Ectodermal cell (in vitro differentiated cells): ENCODE data around the gene GPC6.

Experiments
- H3K27ac ChIP-seq: 2 replicates; pipeline ENCODE4 v1.7.0; 2013; ENCODE audit warnings: mild to moderate bottlenecking, low read depth, low read length; ENCODE audit not compliant: insufficient read depth, poor library complexity, severe bottlenecking
- H3K27me3 ChIP-seq: 2 replicates; pipeline ENCODE4 v1.7.0; 2013; ENCODE audit warnings: mild to moderate bottlenecking, low read length; ENCODE audit not compliant: insufficient read depth, control insufficient read depth, poor library complexity, severe bottlenecking
- H3K36me3 ChIP-seq: one replicate; pipeline ENCODE4 v1.7.0; 2013; ENCODE audit warnings: low read length; ENCODE audit not compliant: control insufficient read depth, insufficient read depth
- H3K4me1 ChIP-seq: one replicate; pipeline ENCODE4 v1.7.0; 2013; ENCODE audit warnings: low read length; ENCODE audit not compliant: control insufficient read depth, insufficient read depth
- H3K4me3 ChIP-seq: 2 replicates; pipeline ENCODE4 v1.7.0; 2013; ENCODE audit warnings: low read depth, low read length, control low read depth; ENCODE audit not compliant: insufficient read depth
- H3K9me3 ChIP-seq: 2 replicates; pipeline ENCODE4 v1.7.0; 2013; ENCODE audit warnings: mild to moderate bottlenecking, low read length, moderate library complexity; ENCODE audit not compliant: control insufficient read depth
- WGBS, 2 experiments: methylation state at CpG; one replicate each; pipeline ENCODE4 v1.1.7; 2013; ENCODE audit warnings: missing lambda C conversion rate in 2 of 2; 5-methylcytosine and 5-hydroxymethylcytosine counted together

Gene GPC6

DNA sequence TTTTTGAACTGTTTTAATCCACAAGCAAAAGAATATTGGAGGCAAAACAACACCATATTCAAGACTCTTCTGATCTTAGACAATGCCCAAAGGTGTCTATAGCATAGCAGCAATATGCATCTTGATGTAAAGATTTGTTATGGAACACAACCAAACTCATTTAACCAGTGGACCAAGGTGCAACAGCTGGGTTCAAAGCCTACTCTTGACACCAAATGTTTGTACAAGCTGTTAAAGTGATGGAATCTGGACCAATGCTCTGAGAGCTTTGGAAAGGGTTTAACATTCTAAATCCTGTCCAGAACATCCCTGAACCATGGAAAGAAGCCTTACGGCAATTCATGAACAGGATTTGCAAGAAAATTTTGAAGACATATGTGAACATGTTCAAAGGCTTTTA is 520.0 kb downstream of the GPC6 start:
- Histone ChIP-seq H3K9me3 (no peaks in the 10 kb centered on the region), H3K4me3 (no peak overlapping the region), H3K27ac (no peak overlapping the region), H3K36me3 (no peaks in the 10 kb centered on the region), H3K4me1 (no peaks in the 10 kb centered on the region), H3K27me3 (no peaks in the 10 kb centered on the region)
- 86 to 92% methylated on average over 1 of the region's 1 CpG for WGBS, 2 experiments

DNA sequence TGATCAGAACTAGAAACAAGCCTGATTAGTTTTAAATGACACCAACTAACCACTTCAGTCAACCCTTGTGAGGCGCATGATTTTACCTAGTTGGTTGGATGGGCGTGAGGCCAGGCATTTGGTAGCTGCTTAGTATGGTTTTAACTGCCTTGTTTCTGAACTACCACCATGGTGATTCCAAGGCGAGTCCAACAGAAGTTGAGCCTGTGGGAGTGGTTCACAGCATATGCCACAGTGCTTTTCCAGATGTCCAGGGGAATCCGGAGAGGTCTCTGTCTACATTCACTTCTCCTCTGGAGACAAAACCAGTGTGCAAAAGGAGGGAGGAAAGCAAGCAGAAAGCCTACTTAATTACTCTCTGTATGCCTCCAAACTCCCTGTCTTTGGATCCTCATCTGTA is 524.1 kb downstream of the GPC6 start:
- Histone ChIP-seq H3K27me3 (no peaks in the 10 kb centered on the region), H3K36me3 (no peaks in the 10 kb centered on the region), H3K9me3 (no peaks in the 10 kb centered on the region), H3K4me3 (no peak overlapping the region), H3K4me1 (peaks cover 5% of the 10 kb centered on the region), H3K27ac (no peak overlapping the region)
- 93 to 96% methylated on average over 4 of the region's 4 CpGs for WGBS, 2 experiments

DNA sequence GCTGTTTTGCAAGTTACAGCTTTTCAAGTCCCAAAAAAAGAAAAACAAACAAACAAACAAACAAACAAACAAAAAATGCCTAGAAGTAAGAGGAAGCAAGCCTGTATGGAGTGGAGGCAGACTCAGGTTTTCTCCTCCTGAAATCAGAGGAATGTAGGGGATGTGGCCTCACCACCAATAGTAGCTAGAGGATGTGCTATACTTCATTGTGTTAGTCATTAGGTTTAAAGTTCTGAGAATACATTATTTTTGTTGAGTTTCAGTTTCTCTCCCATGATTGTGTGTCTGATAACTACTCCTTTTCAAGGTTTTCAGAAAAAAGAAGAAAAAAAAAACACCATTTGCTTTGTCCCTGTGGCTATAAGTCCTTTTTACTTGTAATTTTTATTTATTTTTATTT is 524.5 kb downstream of the GPC6 start:
- H3K27ac ChIP-seq: no peak overlapping the region
- H3K9me3 ChIP-seq: no peaks in the 10 kb centered on the region
- no peaks in the 10 kb centered on the region for H3K27me3 ChIP-seq
- H3K4me3 ChIP-seq: no peak overlapping the region
- H3K4me1 ChIP-seq: peaks cover 5% of the 10 kb centered on the region
- H3K36me3 ChIP-seq: no peaks in the 10 kb centered on the region

DNA sequence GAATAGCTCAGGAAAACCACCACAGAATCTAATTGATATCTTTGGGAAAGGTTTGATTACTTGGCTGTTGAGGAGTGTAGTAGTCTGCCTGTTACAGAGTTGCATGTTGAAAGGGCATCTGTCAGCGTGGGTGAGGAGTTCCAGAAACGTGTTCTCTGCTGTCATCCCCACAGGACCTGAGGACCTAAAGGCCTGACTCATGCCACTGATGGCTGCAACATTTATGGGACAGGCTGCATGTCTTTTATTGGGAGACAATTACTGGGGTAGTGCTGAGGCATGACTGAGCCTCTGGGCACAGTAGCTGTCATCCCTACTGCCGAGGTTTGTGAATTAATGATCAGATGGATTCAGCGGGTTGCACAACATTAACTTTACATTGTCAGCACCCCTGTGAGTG is 525.9 kb downstream of the GPC6 start:
- H3K27me3 ChIP-seq: no peaks in the 10 kb centered on the region
- H3K4me3 ChIP-seq: no peak overlapping the region
- 88 to 95% methylated on average over 4 of the region's 4 CpGs for WGBS, 2 experiments
- no peak overlapping the region for H3K27ac ChIP-seq
- H3K9me3 ChIP-seq: no peaks in the 10 kb centered on the region
- peaks cover 5% of the 10 kb centered on the region for H3K4me1 ChIP-seq
- no peaks in the 10 kb centered on the region for H3K36me3 ChIP-seq

GRCh38 chr13:93753639-93754038 is 527.0 kb downstream of the GPC6 start:
- no peak overlapping the region for H3K27ac ChIP-seq
- no peaks in the 10 kb centered on the region for H3K36me3 ChIP-seq
- H3K27me3 ChIP-seq: no peaks in the 10 kb centered on the region
- H3K4me1 ChIP-seq: peaks cover 5% of the 10 kb centered on the region
- H3K9me3 ChIP-seq: no peaks in the 10 kb centered on the region
- no peak overlapping the region for H3K4me3 ChIP-seq

DNA sequence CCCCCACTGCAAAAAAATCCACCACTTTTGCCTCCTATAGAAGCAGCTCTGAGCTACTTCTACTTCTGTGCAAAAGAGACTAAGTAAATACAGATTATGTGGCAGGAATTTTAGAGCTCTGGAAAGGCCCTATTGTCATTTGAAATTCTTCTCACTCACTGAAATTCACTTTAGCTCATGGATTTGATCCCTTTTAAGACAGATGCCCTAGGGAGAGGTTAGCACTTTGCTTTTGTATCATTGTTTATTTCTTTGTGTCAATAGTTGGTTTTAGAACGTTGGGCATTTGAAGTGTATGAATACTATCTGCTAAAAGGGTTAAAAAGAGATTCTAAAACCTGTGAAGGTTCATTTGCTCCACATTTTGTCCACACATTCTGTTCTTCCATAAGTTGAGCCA is 528.7 kb downstream of the GPC6 start:
- Histone ChIP-seq H3K27ac (no peak overlapping the region), H3K27me3 (no peaks in the 10 kb centered on the region), H3K4me3 (no peak overlapping the region), H3K9me3 (no peaks in the 10 kb centered on the region), H3K36me3 (no peaks in the 10 kb centered on the region), H3K4me1 (peaks cover 5% of the 10 kb centered on the region)
- 0 to 11% methylated on average over 1 of the region's 1 CpG for WGBS, 2 experiments

GRCh38 chr13:93758575-93758974 is 532.0 kb downstream of the GPC6 start:
- Histone ChIP-seq H3K9me3 (no peaks in the 10 kb centered on the region), H3K27me3 (no peaks in the 10 kb centered on the region), H3K27ac (no peak overlapping the region), H3K36me3 (no peaks in the 10 kb centered on the region), H3K4me1 (peaks cover 5% of the 10 kb centered on the region), H3K4me3 (no peak overlapping the region)
- 95 to 100% methylated on average over 1 of the region's 1 CpG for WGBS, 2 experiments

DNA sequence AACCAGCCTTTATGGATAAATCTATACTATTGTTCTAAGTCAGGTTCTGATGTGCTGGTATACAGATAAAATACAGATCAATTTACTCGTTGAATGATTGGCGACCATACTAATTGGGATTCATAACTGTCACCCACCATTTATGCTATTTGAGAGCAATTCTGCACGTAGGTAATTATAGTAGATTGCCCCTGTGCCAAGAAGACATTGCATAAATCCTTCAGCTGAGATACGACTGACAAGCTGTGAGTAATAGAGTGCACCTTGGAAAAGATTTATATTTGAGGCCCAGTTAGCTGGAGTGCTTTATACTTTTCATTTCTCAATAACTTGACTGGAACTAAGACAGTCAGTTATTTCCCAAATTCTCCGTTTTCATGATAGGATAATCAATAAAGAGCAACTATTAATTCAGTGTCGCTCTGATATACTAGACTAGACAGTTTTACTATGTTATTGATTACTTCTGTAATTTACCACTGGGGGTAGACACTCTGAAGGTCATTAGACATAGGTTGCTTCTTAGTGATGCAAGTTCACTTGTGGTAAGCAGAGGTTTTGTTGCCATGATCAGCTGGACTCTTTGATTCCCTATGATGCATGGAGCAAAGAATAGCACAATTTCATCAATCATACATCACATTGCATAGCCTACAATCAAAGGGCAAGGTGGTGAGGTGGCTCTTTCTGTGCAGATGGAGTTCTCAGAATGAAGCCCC is 536.3 kb downstream of the GPC6 start:
- no peak overlapping the region for H3K4me3 ChIP-seq
- H3K9me3 ChIP-seq: no peaks in the 10 kb centered on the region
- 95 to 96% methylated on average over 5 to 6 of the region's 6 CpGs for WGBS, 2 experiments
- no peak overlapping the region for H3K27ac ChIP-seq
- no peaks in the 10 kb centered on the region for H3K4me1 ChIP-seq
- H3K27me3 ChIP-seq: no peaks in the 10 kb centered on the region
- no peaks in the 10 kb centered on the region for H3K36me3 ChIP-seq

- no peaks in the 10 kb centered on the region for H3K27me3 ChIP-seq
- no peaks in the 10 kb centered on the region for H3K36me3 ChIP-seq
- H3K27ac ChIP-seq: no peak overlapping the region
- no peak overlapping the region for H3K4me3 ChIP-seq
- H3K9me3 ChIP-seq: no peaks in the 10 kb centered on the region
- no peaks in the 10 kb centered on the region for H3K4me1 ChIP-seq
- 100% methylated on average over 2 of the region's 2 CpGs for WGBS, 2 experiments
Measured at GRCh38 chr13:93765062-93765461, 538.5 kb downstream of the GPC6 start.

GRCh38 chr13:93765811-93766210 is 539.2 kb downstream of the GPC6 start:
- no peaks in the 10 kb centered on the region for H3K27me3 ChIP-seq
- no peaks in the 10 kb centered on the region for H3K36me3 ChIP-seq
- H3K27ac ChIP-seq: no peak overlapping the region
- WGBS, 2 experiments: 100% methylated on average over 1 of the region's 1 CpG
- H3K9me3 ChIP-seq: no peaks in the 10 kb centered on the region
- H3K4me1 ChIP-seq: peaks cover 4% of the 10 kb centered on the region
- no peak overlapping the region for H3K4me3 ChIP-seq

- Histone ChIP-seq H3K4me1 (peaks cover 10% of the 10 kb centered on the region), H3K9me3 (no peaks in the 10 kb centered on the region), H3K27ac (no peak overlapping the region), H3K36me3 (no peaks in the 10 kb centered on the region), H3K27me3 (no peaks in the 10 kb centered on the region), H3K4me3 (no peak overlapping the region)
- WGBS, 2 experiments: 60% methylated on average over 1 of the region's 3 CpGs; no CpG with 5 or more reads in 1 of the 2 experiments
Measured at GRCh38 chr13:93766719-93767118, 540.1 kb downstream of the GPC6 start.
